GM19238 (cell line): ENCODE results near the gene ERC2.

Experiments
- DNase-seq: peaks from one replicate; pipeline ENCODE4 v3.0.0; 2011; ENCODE audit warnings: low spot score; ENCODE audit not compliant: insufficient read length

ERC2 gene

DNA sequence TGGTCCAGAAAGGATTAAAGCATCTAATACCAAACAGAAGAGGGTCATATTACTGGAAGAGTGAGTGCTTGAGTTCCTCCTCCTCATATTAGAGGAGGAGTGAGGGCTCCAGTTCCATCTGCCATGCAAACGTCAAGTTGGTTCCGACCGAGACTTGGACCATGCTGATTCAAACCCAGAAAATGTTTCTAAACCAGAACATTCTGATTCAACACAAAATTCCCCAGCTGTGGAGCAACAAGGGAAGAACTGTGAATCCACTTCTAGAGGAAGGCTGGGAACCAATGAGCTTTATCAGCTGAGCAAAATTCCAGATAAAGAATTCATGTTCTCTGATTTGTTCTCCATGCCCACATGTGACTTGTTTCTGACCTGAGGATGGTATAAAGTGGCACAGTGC is 845.5 kb downstream of the ERC2 start:
- no peak for DNase-seq

- DNase-seq: no peak
These were observed 846.2 kb downstream of the ERC2 start for GRCh38 chr3:55622116-55622515.

DNA sequence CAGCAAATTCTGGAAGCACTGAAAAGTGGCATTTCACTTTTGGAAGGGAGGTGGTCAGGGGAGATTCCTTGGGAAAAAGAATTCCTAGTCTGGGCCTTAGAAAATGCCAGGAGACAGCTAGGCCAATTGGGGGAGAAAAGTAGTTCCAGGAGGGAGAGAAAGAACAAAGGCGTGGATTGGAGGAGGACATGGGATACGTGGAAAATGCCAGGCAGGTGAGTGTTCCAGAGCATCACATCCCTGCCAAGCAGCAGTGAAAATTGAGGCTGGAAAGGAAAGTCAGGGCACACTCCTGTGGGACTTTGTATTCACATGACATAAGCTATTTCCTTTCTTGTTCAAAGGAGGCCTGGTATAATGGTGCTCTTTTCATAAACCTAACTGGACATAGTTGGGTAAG is 846.6 kb downstream of the ERC2 start:
- DNase-seq: no peak

DNA sequence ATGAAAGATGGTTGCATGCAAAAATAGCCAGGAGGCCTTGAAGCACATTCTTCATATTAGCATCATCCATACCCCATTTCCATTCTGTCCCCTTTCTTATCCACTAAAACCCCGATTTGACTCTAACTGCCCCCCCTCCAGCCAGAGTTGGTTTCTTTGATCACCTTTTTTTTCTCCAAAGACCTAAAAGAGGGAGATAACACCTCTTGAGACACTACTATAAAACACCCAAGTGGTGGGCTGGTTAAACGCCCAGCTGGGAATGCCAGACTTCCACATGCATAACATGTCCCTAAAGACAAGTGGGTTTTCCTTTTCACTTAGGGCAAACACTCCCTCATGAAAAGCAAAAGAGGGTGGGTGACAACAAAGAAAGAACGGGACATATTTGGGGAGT is 847.2 kb downstream of the ERC2 start:
- no peak for DNase-seq

DNA sequence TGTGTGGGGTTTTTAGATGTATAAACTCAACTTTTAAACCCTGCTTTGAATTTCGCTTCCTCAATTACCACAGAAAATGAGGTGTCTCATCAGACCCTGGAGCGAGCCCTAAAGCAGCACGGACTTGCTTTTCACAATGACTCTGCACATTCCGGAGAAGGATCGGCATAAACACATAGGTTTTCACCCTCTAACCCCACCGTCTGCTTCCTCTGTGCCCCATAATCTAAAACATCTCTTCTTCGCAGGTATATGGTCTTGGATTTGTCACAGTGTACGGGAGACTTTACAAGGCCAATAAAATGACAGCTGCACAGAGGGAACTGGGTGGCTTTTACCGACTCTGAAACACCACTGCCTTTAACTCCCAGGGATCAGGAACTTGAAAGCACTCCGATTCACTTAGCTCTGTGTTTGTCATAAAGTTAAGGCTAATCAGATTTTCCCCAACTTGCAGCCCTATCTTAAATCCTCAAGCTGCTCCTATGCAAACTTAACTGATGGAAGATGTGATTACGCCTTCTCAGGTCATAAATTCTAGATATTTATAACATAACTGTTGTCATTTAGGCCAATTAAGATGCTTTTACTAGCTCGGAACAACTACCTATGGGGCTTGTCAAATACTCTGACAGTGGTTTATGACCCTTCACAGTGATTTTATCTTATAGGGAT is 847.8 kb downstream of the ERC2 start:
- DNase-seq: no peak

DNA sequence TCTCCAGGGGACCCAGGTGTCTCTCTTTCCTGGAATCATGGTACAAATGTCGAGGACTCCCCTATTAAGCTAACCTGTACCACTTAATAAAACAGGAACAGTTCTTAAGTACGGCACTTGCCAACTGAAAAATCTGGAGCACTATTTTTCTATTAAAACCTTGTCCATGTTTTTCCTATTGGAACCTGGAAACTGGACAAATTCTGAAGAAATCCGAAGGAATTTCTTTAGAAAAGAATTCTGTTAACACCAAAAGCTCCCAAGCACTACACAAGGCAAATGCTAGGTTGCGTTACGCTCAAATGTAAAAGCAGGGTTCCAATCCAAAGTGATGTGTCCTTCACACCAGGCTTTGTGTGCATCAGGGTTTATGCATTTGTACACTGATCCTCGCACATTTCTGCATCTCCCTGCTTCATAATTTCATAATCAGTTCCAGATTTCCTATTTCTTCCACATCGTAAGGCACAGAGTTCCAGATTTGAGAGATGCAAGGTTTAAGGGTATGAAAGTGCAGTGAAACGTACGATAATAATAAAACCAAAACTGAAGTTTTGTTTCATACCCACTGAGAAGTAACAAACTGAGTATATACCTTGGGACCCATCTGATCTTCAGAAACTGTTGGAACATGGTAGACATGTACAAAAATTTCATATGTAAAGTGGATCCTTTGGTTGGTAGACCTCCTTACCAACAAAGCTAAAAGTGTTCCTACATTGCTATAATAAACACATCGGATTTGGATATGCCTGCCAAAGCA is 849.0 kb downstream of the ERC2 start:
- no peak for DNase-seq

DNA sequence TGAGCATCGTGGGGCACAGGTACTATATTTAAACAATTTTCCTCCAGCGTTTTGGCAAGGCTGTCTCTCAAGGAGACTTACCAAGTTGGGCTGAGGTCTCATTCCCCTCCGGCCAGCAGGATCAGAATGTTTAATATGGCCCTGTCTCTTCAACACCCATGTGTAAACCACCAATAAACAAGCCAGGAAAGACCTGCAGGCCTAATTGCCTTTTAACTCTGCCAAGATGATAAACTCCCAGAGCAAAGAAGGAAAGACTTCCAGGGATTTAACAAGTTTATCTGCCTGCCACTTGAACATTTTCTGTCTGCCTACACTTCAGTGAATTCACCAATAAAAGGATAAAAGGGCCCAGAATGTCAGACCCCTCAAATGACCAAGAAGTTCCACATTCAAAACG is 850.9 kb downstream of the ERC2 start:
- DNase-seq: no peak

GRCh38 chr3:55616803-55617202 is 851.5 kb downstream of the ERC2 start:
- no peak for DNase-seq

- no peak for DNase-seq
These were observed 852.5 kb downstream of the ERC2 start for GRCh38 chr3:55615694-55616295.

- no peak for DNase-seq
These were observed 853.1 kb downstream of the ERC2 start for GRCh38 chr3:55615039-55615693.

DNA sequence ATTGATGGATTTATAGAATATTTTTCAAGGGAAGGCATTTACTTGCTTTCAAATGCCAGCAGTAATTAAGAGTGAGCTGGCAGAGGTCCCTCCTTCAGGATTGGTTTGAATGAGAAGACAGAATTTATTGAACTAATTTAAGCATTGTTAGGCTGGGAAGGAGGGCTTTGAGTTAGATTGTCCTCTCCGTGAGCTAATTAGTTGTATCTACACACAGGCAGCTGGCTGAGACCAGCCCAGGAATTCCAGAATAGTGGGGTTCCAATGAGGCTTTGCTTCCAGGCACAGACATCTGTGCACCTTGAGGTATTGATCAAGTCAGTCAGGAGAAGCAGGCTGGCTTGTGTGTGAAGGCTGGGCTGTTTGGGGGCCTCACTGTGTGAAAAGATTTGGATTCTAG is 857.1 kb downstream of the ERC2 start:
- DNase-seq: no peak

GRCh38 chr3:55609230-55609827 is 858.9 kb downstream of the ERC2 start:
- no peak for DNase-seq

- DNase-seq: no peak
These were observed 859.8 kb downstream of the ERC2 start for GRCh38 chr3:55608301-55608937.

GRCh38 chr3:55607844-55608243 is 860.4 kb downstream of the ERC2 start:
- DNase-seq: no peak

DNA sequence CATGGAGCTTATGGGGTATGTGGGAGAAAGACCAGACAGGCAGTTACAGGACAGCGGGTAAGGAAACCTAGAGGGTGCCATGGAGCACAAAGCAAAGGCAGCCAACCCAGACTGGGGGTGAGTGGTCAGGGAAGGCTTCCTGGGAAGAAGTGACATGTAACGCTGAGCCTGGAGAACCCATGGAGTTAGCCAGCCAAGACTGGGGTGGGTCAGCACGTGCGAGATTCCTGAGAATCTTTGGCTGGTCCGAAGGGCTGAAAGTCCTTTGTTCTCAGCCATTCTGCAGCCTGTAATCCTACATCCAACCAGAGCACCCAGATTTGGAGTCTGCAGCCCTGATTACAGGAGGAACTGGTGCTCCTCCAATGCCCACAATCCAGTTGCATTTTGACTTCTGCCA is 861.1 kb downstream of the ERC2 start:
- DNase-seq: no peak

- DNase-seq: no peak
These were observed 862.6 kb downstream of the ERC2 start for GRCh38 chr3:55605443-55606236.

- DNase-seq: no peak
These were observed 863.4 kb downstream of the ERC2 start for GRCh38 chr3:55604846-55605245.

GRCh38 chr3:55604402-55604801 is 863.9 kb downstream of the ERC2 start:
- no peak for DNase-seq

DNA sequence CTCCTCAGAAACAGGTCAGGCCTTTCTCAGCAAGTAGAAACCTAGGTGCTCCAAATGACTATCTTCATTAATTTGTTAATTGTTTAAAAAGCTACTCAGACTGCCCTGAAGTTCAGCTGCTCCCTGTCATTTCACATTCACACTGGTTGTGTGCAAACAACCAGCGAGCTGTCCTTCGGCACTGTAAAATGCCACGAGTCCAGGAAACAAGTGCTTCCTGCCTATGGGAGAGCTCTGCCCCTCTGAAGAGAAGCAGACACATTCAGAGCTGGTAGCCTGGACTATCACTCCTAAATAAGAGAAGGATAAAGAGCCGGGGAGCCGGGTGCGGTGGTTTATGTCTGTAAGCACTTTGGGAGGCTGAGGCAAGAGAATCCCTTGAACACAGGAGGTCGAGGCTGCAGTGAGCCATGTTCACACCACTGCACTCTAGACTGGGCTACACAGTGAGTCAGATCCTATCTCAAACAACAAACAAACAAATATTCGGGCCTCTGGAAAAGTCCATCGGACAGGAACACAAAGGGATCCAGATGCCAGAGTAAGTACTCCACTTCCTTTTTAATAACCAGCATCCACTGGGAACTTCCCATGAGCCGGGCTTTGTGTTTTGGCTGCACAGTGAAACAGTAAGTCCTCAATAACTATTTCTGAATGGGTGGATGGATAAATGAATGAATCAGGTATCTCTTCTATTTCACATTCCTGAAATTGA is 866.7 kb downstream of the ERC2 start:
- no peak for DNase-seq

DNA sequence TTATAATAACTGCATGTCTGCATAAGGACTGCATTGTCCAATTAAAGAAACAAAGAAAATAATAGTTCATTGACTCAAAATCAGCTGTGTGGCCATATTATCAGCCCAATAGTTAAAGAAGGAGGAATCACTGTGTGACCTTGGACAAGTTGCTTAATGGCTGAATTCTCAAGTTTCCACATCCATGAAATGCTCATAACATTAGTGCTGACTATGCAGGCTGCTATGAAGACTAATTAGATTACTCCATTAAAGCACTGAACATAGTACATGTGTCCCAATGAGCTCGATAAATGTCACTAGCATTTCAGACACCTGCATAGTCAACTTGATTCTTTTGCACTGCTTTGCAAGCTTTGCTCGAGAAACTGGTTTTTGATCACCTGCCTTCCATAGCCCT is 870.0 kb downstream of the ERC2 start:
- no peak for DNase-seq
